GM19452 (cell line): Measurements from ENCODE around the gene TFEB.

Experiments used
- ATAC-seq: cut with Tn5 transposase; IDR thresholded peaks from one replicate; pipeline ENCODE4 v1.9.1; 2021; ENCODE audit not compliant: unreplicated experiment

The TFEB gene

GRCh38 chr6:41655176-41655575 is 80.2 kb downstream of the TFEB start:
- no peak for ATAC-seq

- ATAC-seq, result no peak
Measured at GRCh38 chr6:41654698-41655151, 80.7 kb downstream of the TFEB start.

- ATAC-seq, result no peak
Measured at GRCh38 chr6:41654151-41654697, 81.2 kb downstream of the TFEB start.

- ATAC-seq, result no peak
Measured at GRCh38 chr6:41653691-41654090, 81.7 kb downstream of the TFEB start.

- no peak for ATAC-seq
Measured at GRCh38 chr6:41652866-41653652, 82.3 kb downstream of the TFEB start.

GRCh38 chr6:41651962-41652657 is 83.3 kb downstream of the TFEB start:
- ATAC-seq, result no peak

- no peak for ATAC-seq
Measured at GRCh38 chr6:41651246-41651961, 84.0 kb downstream of the TFEB start.

GRCh38 chr6:41650120-41650519 is 85.3 kb downstream of the TFEB start:
- ATAC-seq, result no peak

- no peak for ATAC-seq
Measured at GRCh38 chr6:41649596-41649995, 85.8 kb downstream of the TFEB start.

- no peak for ATAC-seq
Measured at GRCh38 chr6:41648921-41649320, 86.5 kb downstream of the TFEB start.

GRCh38 chr6:41648070-41648585 is 87.3 kb downstream of the TFEB start:
- no peak for ATAC-seq

GRCh38 chr6:41647061-41647511 is 88.3 kb downstream of the TFEB start:
- ATAC-seq, result no peak

GRCh38 chr6:41646026-41646795 is 89.2 kb downstream of the TFEB start:
- ATAC-seq, result no peak

GRCh38 chr6:41645007-41645618 is 90.3 kb downstream of the TFEB start:
- ATAC-seq, result no peak

GRCh38 chr6:41644297-41644879 is 91.0 kb downstream of the TFEB start:
- ATAC-seq, result no peak

- ATAC-seq, result no peak
Measured at GRCh38 chr6:41643899-41644269, 91.5 kb downstream of the TFEB start.

- ATAC-seq, result no peak
Measured at GRCh38 chr6:41642960-41643898, 92.2 kb downstream of the TFEB start.

GRCh38 chr6:41642090-41642959 is 93.1 kb downstream of the TFEB start:
- no peak for ATAC-seq
